Central memory CD4-positive, alpha-beta T cell (primary cell): ENCODE data around the gene SHTN1.

ENCODE experiments used
- DNase-seq: peaks from one replicate; pipeline ENCODE4 v3.0.0; 2022

SHTN1 gene

DNA sequence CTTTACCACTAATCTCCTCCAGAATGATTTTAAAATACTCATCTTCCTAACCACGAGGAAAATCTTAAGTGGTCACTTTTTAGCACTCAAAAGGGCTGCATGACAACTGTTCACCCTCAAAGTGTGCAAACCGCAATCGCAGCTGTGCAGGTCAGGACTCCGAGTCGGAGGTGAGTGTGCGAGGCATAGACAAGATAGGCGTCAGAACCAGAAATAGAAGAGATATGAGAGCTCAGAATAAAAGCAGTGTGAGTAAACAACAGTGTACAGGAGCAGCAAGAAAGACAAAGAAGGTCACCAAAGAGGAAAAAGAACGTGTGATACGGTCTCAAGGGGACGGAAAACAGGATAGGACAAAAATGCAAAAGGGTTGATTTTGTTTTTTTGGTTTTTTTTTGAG, 173.2 kb downstream of the SHTN1 start:
- DNase-seq = no peak
